OCI-LY7 (cell line): Measurements from ENCODE around the gene UCK2.

Experiments used
- EZH2phosphoT487 ChIP-seq: fragments of 200-600 bp; sonication (generic); IDR thresholded peaks from 2 replicates; pipeline ENCODE4 v1.6.1; 2018; ENCODE audit warnings: low read depth, borderline replicate concordance, mild to moderate bottlenecking, mixed run types, antibody characterized with exemption, low read length, moderate library complexity, mixed read lengths
- TF ChIP-seq, protein P1 (sequence below): fragments of 200-600 bp; sonication (generic); conservative IDR thresholded peaks from 2 replicates; pipeline ENCODE4 v1.5.1; 2014; ENCODE audit warnings: mild to moderate bottlenecking, antibody characterized with exemption, low read length, moderate library complexity, mixed read lengths

DNA sequence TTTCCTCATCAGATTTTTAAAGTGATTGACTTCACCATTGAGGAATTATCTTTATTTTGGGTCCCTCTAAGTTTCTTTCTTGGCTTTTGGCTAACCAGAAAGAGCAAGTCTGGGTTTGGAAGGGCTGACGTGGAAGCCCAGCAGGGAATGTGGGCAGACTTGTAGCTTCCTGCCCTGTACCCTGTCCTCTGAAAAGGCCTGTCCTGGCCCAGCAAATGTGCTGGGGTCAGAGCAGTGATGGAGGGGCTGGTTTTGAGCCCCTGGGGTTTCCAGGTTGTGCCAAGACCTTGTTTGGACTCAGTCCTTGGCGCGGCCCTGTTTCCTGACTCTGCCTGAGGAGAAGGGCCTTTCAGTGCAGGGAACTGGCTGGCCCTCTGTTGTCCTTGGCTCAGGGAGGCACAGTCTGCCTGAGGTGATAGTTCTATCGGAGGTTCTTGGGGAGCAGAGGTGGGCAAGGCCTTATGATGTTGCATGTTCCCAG is 72.1 kb downstream of the UCK2 start:
- TF ChIP-seq, protein P1, sequence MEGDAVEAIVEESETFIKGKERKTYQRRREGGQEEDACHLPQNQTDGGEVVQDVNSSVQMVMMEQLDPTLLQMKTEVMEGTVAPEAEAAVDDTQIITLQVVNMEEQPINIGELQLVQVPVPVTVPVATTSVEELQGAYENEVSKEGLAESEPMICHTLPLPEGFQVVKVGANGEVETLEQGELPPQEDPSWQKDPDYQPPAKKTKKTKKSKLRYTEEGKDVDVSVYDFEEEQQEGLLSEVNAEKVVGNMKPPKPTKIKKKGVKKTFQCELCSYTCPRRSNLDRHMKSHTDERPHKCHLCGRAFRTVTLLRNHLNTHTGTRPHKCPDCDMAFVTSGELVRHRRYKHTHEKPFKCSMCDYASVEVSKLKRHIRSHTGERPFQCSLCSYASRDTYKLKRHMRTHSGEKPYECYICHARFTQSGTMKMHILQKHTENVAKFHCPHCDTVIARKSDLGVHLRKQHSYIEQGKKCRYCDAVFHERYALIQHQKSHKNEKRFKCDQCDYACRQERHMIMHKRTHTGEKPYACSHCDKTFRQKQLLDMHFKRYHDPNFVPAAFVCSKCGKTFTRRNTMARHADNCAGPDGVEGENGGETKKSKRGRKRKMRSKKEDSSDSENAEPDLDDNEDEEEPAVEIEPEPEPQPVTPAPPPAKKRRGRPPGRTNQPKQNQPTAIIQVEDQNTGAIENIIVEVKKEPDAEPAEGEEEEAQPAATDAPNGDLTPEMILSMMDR, result no peak
- TF ChIP-seq EZH2phosphoT487, result no peak
